Neural progenitor cell (in vitro differentiated cells): ENCODE results near the gene NDUFAF7.

Experiments
- EZH2 ChIP-seq: fragments of 200-600 bp; sonication (generic); IDR thresholded peaks from 2 replicates; pipeline ENCODE4 v1.6.1; 2017; ENCODE audit warnings: antibody characterized with exemption, mild to moderate bottlenecking, moderate library complexity
- TF ChIP-seq, protein P1 (sequence below): fragments of 200-600 bp; sonication (generic); IDR thresholded peaks from 2 replicates; pipeline ENCODE4 v1.5.1; 2017; ENCODE audit warnings: antibody characterized with exemption, mild to moderate bottlenecking

DNA sequence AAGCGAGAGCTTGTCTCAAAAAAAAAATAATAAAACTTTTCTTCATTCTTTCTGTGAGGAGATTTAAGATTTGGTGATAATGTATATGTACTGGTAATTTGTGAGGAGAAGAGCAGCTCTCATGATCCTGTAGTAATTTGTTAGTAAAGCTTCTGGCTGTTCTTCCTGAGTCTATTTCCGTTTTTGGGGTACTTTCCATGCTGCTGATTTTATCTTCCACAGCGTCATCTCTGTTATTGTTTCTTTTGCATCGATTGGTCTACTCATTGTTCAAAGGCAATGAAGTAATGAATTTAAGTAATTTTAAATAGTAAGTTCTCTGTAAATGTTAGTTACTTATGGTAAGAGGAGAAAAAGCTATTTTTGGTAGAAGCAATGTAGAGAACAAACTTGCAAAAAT, 12.0 kb downstream of the NDUFAF7 start:
- TF ChIP-seq, protein P1, sequence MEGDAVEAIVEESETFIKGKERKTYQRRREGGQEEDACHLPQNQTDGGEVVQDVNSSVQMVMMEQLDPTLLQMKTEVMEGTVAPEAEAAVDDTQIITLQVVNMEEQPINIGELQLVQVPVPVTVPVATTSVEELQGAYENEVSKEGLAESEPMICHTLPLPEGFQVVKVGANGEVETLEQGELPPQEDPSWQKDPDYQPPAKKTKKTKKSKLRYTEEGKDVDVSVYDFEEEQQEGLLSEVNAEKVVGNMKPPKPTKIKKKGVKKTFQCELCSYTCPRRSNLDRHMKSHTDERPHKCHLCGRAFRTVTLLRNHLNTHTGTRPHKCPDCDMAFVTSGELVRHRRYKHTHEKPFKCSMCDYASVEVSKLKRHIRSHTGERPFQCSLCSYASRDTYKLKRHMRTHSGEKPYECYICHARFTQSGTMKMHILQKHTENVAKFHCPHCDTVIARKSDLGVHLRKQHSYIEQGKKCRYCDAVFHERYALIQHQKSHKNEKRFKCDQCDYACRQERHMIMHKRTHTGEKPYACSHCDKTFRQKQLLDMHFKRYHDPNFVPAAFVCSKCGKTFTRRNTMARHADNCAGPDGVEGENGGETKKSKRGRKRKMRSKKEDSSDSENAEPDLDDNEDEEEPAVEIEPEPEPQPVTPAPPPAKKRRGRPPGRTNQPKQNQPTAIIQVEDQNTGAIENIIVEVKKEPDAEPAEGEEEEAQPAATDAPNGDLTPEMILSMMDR, result no peak
- no peak for TF ChIP-seq EZH2
